OCI-LY3 (cell line): ENCODE data around the gene SLC12A5.

Source experiments
- H2AFZ ChIP-seq: fragments of 200-600, 300-600 bp; shearing (Covaris generic); 2 replicates; pipeline ENCODE4 v1.6.0; 2014; ENCODE audit warnings: antibody characterized with exemption, low read depth, low read length
- H3K27ac ChIP-seq: fragments of 200-600, 300-600 bp; sonication (generic); 2 replicates; pipeline ENCODE4 v1.5.1; 2014; ENCODE audit warnings: mild to moderate bottlenecking, low read length, moderate library complexity, mixed read lengths
- H3K27me3 ChIP-seq: fragments of 200-600, 300-600 bp; sonication (generic); 2 replicates; pipeline ENCODE4 v1.6.1; 2014; ENCODE audit warnings: low read depth, low read length, mixed read lengths
- H3K36me3 ChIP-seq: fragments of 200-600, 300-600 bp; sonication (generic); replicated peaks from 2 replicates; pipeline ENCODE3; 2014; ENCODE audit warnings: low read depth, low read length, mixed read lengths
- H3K4me1 ChIP-seq: fragments of 300-600, 200-600 bp; sonication (generic); 2 replicates; pipeline ENCODE4 v1.6.1; 2014; ENCODE audit warnings: low read length, mixed read lengths
- H3K4me2 ChIP-seq: fragments of 200-600, 300-600 bp; sonication (generic); 2 replicates; pipeline ENCODE4 v1.6.1; 2014; ENCODE audit warnings: low read length, mixed read lengths
- H3K4me3 ChIP-seq: fragments of 300-600, 200-600 bp; sonication (generic); 2 replicates; pipeline ENCODE4 v1.5.1; 2014; ENCODE audit warnings: antibody characterized with exemption, mild to moderate bottlenecking, low read length, moderate library complexity
- H3K79me2 ChIP-seq: fragments of 300-600, 200-600 bp; shearing (Covaris generic); 2 replicates; pipeline ENCODE4 v1.6.1; 2014; ENCODE audit warnings: mild to moderate bottlenecking, low read length, mixed read lengths
- H3K9ac ChIP-seq: fragments of 300-600, 200-600 bp; shearing (Covaris generic); 2 replicates; pipeline ENCODE4 v1.6.0; 2014; ENCODE audit warnings: mild to moderate bottlenecking, low read length, moderate library complexity
- H3K9me3 ChIP-seq: fragments of 200-600, 300-600 bp; shearing (Covaris generic); 2 replicates; pipeline ENCODE4 v1.6.1; 2014; ENCODE audit warnings: low read length, mixed read lengths; ENCODE audit not compliant: insufficient read depth
- H4K20me1 ChIP-seq: fragments of 200-600, 300-600 bp; sonication (generic); 2 replicates; pipeline ENCODE4 v1.6.1; 2016; ENCODE audit warnings: low read length, mixed read lengths; ENCODE audit not compliant: insufficient read depth
- EZH2phosphoT487 ChIP-seq: fragments of 200-600 bp; shearing (Covaris generic); IDR thresholded peaks from 2 replicates; pipeline ENCODE4 v1.6.1; 2018; ENCODE audit warnings: antibody characterized with exemption, mixed run types, low read depth
- TF ChIP-seq, protein P1 (sequence below): fragments of 200-600, 300-600 bp; sonication (generic); IDR thresholded peaks from 2 replicates; pipeline ENCODE4 v1.5.1; 2014; ENCODE audit warnings: antibody characterized with exemption, low read length, low read depth

The SLC12A5 gene

DNA sequence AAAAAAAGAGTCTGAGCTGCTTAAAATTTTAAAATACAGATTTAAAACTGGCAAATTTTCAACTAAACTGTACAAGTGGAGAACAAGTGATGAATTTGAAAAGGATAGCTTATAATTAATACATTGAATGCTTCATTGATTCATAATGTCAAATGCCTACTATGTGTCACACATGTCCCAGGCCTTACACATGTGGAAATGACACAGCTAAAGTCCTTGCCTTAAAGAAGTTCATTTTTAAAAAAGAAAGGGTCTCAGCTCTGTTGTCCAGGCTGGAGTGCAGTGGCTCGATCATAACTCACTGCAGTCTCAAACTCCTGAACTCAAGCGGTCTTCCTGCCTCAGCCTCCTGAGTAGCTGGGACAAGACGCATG is 55.8 kb downstream of the SLC12A5 start:
- no peaks in the 10 kb centered on the region for H3K36me3 ChIP-seq
- no peak overlapping the region for H3K9ac ChIP-seq
- TF ChIP-seq, protein P1, sequence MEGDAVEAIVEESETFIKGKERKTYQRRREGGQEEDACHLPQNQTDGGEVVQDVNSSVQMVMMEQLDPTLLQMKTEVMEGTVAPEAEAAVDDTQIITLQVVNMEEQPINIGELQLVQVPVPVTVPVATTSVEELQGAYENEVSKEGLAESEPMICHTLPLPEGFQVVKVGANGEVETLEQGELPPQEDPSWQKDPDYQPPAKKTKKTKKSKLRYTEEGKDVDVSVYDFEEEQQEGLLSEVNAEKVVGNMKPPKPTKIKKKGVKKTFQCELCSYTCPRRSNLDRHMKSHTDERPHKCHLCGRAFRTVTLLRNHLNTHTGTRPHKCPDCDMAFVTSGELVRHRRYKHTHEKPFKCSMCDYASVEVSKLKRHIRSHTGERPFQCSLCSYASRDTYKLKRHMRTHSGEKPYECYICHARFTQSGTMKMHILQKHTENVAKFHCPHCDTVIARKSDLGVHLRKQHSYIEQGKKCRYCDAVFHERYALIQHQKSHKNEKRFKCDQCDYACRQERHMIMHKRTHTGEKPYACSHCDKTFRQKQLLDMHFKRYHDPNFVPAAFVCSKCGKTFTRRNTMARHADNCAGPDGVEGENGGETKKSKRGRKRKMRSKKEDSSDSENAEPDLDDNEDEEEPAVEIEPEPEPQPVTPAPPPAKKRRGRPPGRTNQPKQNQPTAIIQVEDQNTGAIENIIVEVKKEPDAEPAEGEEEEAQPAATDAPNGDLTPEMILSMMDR: no peak
- no peak for TF ChIP-seq EZH2phosphoT487
- H3K4me1 ChIP-seq: peaks cover 28% of the 10 kb centered on the region
- no peak overlapping the region for H3K27ac ChIP-seq
- peaks cover 94% of the 10 kb centered on the region for H4K20me1 ChIP-seq
- H3K79me2 ChIP-seq: peaks cover 97% of the 10 kb centered on the region
- no peaks in the 10 kb centered on the region for H3K27me3 ChIP-seq
- H3K4me3 ChIP-seq: no peak overlapping the region
- no peaks in the 10 kb centered on the region for H3K9me3 ChIP-seq
- H2AFZ ChIP-seq: no peak overlapping the region
- no peak overlapping the region for H3K4me2 ChIP-seq

DNA sequence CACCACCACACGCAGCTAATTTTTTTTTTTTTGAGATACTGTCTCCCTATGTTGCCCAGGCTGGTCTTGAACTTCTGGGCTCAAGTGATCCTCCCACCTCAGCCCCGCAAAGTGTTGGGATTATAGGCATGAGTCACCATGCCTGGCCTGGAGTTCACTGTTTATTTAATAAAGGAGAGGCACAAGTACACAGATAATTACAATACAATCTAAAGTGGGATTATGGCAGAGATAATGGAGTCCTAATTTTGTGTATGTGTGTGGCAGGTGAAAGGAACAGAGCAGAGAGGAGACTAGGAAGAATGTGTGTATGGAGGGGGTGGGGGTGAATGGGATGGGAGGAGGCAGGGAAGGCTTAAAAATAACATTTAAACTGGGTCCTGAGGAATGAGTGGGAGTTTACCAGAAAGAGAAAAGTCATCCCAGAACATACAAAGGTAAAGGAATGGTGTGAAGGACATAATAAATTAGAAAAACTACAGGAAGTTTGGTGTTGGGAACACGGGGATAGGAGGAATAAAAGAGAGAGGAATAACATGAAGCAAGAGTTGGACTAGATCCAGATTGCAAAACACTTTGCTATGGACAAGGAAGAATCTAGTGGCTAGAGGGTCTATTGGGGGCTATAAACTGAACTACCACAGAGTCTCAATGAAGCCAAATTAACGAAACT is 56.3 kb downstream of the SLC12A5 start:
- Histone ChIP-seq H3K36me3 (no peaks in the 10 kb centered on the region), H2AFZ (no peak overlapping the region), H4K20me1 (peaks cover 90% of the 10 kb centered on the region), H3K27me3 (no peaks in the 10 kb centered on the region), H3K9me3 (no peaks in the 10 kb centered on the region), H3K27ac (no peak overlapping the region), H3K4me2 (no peak overlapping the region), H3K4me1 (peaks cover 30% of the 10 kb centered on the region), H3K9ac (no peak overlapping the region), H3K79me2 (peaks cover 92% of the 10 kb centered on the region), H3K4me3 (no peak overlapping the region)
- no peak for TF ChIP-seq EZH2phosphoT487
- TF ChIP-seq, protein P1: no peak

DNA sequence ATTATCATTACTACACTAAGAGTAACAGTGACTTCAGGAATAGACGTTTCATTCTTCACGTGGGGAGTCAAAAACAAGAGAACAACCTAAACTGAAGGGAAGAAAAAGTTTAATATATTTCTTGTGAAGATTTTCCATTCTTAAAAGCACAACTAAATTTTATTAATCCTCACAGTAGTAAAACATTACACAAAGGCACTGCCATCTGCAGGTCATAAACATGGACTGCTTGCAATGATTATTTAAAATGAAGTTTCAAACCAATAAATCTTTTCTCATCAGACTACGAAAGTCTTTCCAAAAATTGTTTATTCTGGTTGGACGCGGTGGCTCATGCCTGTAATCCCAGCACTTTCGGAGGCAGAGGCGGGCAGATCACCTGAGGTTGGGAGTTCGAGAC is 58.1 kb downstream of the SLC12A5 start:
- H4K20me1 ChIP-seq: peaks cover 71% of the 10 kb centered on the region
- H2AFZ ChIP-seq: no peak overlapping the region
- peak overlapping the region; percentile 78; the same call in 1 of the 2 replicates for H3K9ac ChIP-seq
- no peak for TF ChIP-seq EZH2phosphoT487
- TF ChIP-seq, protein P1: peak; percentile 76
- no peak overlapping the region for H3K27ac ChIP-seq
- H3K4me2 ChIP-seq: peak overlapping the region; percentile 89
- no peaks in the 10 kb centered on the region for H3K9me3 ChIP-seq
- no peaks in the 10 kb centered on the region for H3K36me3 ChIP-seq
- no peaks in the 10 kb centered on the region for H3K27me3 ChIP-seq
- peak overlapping the region; percentile 79 for H3K4me3 ChIP-seq
- H3K79me2 ChIP-seq: peaks cover 73% of the 10 kb centered on the region
- H3K4me1 ChIP-seq: peaks cover 35% of the 10 kb centered on the region

DNA sequence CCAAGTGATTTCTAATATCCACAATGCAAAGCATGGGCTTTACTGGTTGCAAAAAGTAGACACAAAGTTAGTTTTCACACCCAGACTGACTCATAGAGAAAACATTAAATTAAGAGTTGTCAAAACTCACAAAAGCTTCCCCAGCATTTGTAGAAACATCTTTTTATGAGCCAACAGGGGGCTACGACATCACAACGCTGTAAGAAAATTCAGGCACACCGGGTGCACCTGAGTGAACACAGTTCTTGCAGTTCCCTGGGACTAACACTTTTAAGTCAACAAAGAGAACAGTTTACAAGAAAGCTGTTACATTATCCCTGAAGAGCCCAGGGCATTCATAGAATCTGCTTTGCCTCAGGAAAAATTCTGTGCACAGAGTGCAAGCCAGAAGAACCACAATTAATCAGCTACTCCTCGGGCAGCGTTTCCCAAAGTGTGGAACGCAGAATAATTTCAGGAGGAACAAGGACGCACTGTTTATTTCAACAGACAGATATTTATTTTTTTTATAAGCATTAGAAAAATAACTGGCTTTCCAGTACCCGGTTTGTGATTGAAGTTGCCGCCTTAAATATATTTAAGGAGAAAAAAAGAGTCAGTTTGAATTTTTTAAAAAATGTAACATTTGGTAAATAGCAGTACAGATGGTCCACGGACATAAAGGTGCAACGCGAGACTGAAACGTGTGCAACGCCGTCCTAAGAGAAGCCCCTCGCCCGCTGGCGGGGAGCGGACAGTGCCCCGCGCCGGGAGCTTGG is 59.6 kb downstream of the SLC12A5 start:
- peak overlapping the region; percentile 89 for H3K4me2 ChIP-seq
- peak overlapping the region; percentile 79 for H3K4me3 ChIP-seq
- no peaks in the 10 kb centered on the region for H3K9me3 ChIP-seq
- peak overlapping the region; percentile 63 for H3K27ac ChIP-seq
- H2AFZ ChIP-seq: no peak overlapping the region
- peak overlapping the region; percentile 78 for H3K9ac ChIP-seq
- peaks cover 59% of the 10 kb centered on the region for H3K79me2 ChIP-seq
- TF ChIP-seq, protein P1: no peak; the same call in 1 of the 2 replicates
- no peak for TF ChIP-seq EZH2phosphoT487
- H3K4me1 ChIP-seq: peaks cover 35% of the 10 kb centered on the region
- H3K36me3 ChIP-seq: no peaks in the 10 kb centered on the region
- peaks cover 57% of the 10 kb centered on the region for H4K20me1 ChIP-seq
- H3K27me3 ChIP-seq: no peaks in the 10 kb centered on the region
